Activated T-helper 9 cell treated with anti-CD3 and anti-CD28 coated beads, Interleukin-2, amount 50 U/mL, for 16 hours (primary cell): ENCODE data around the gene IQGAP3.

Experiments
- DNase-seq: peaks from one replicate; pipeline ENCODE4 v3.0.0-alpha.2; 2020; ENCODE audit warnings: low read depth

IQGAP3 gene

DNA sequence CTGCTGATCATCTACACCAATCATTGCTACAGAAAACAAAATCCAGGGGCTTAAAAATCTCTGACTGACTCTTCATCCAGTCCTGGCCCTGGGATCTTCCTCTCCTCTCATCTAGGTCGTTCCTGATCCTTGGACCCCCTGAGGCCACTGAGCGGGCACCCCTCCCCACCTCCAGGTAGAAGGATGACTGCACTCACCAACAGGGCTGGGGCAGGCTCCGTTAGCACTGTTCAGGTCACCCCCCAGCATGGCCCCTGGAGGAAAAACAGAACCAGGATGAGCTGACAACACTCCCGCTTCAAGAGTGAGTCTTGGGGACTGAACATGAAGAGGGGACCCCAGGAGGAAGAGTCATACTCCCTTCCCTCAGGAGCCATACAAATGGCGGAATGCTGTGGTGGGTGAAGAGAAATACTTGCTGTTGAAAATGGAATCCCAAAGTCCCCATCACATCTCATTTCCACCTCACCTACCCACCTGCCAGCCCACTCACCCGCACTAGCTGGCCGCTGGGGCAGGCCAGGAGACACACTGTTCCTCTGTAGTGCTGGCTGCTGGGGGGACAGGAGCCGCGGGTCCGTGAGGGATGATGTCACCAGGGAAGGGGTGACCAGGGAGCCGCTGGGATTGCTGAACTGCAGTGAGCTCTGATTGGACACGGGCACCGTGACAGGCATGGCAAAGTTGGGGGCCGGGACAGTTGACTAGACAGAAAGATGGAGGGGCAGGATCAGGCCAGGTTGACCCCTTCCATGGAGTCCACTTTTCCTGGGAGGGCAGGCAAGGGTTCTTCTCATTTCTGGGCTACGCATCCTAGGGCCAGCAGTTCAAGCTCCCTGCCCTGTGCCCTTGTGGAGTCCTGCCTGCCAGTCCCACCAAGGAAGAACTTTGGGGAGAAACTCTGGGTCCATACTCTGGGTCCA, 93.0 kb downstream of the IQGAP3 start:
- DNase-seq: no peak

DNA sequence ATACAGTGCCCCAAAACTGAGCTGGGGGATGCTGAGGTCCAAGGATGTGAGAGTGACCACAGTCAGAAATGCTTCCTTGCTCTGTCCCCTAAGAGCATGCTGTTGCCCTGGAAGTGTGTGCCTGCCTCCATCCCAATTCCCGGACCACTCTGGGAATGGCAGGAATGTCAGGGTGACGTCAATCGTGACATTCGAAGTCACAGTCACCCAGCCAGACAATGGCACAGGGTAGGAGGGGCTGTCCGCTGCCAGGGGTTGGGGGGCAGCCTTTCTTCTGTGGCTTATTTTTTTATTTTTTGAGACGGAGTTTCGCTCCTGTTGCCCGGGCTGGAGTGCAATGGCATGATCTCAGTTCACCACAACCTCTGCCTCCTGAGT, 94.1 kb downstream of the IQGAP3 start:
- no peak for DNase-seq

DNA sequence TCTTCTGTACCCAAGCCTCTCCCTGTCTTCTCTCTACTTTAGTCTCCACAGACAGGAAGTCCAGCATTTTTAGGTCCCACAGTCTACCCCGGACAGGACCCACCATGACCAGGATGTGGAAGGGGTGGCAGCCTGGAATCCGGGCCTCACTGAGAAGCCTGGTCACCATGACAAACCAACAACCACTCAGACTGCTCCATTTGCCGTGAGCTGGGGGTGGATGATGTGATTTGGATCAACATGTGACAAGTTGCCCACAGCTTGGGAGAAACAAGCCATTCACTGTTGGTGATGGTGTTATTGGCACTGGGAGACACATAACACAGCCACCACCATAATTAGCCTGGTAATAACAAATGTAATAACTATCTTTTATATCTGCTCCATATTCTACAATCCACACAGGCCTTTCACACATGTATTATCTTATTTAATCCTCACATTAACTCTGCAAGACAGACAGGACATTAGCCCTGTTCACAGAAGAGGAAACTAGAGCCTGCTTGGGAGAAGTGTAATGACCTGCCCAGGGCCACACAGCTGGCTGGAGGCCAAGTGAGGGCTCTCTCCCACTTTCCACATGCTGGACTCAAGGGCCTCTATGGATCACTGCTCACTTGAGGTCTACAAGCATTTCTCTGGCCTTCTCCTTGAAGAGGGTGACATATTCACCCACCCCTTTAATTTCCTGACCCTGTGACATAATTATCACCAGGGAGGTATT, 94.7 kb downstream of the IQGAP3 start:
- DNase-seq: no peak

DNA sequence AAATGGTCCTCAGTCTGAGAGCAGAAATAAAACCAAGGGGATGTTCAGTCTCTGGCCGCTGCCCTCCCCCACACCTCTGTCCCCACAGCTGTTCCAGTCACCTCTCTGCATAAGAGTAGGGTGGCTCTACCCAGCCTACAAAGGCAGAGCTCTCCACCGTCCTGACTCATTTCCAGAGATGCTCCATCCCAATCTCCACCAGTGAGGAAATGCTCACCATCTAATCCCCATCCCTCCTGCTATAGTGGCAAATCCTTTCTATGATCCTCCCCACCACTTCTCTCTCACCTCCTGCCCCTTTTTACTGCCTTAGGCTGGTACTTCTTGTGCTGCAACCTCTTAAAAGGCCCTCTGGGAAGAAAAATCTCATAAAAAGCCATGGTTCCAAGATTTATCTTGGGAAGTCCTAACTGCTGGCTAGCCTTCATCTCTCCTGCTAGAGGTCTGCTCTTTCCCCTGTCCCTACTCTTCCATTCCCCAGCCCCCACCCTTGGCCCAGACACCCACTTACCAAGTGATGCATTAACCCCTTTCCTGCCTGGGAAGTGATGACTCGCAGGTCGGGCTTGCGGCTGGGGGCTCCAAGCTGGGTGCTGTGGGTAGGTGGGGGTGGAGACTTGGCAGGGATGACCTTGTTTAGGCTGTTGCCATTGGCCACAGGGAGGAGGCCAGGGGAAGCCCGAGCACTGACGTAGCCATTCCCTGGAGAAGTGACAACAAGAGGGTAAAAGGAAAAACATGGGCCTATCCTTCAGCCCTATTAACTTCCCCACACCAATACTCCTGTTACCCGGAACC, 95.7 kb downstream of the IQGAP3 start:
- no peak for DNase-seq

DNA sequence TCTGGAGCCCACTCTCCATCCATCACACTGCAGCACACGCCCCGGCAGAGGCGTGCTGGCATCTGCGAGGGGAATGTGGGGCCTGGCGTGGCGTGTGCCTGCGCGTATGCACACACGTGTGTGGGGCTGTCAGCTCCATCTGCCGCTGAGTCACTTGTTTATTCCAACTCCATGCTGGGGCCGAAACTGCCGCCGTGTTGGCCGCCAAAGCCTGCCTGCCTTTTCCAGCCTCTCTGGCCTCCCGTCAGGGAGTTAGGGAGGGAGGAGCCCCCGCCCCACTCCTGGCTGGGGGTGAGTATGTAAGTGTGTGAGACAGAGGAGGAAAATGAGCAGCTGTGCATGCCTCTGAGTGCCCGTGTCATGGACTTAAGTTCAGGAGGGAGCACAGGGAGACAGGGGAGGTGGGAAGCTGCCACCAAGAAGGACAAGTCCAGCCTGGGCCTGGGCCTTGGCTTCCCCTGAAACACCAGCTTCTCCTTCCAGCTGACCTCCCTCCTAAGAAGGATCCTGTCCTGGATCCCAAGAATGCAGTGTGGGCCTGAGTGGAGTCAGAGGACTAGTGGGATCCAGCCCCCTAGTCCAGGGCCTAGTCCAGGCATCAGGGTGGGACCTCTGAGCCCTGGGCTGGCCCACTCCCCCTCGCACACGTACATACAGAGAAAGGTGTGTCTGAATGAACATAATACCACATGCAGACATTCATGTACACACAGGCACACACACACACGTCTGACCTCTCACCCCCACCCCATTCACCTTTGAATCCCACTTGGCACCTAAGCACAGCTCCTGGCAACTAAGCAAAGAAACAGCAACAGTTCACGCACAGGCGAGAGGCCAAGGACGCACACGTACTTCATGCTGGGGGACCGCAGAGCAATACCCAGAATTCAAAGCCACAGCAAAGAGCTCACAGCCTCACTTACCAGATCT, 96.5 kb downstream of the IQGAP3 start:
- DNase-seq: no peak
